HG02610 (cell line): Measurements from ENCODE around the gene KCNA4.
"Not testable (repeated sequence)": the region's sequence is repeated elsewhere in the genome, so short reads cannot be mapped to it uniquely, and the experiment has no call there.

Experiments used
- ATAC-seq: cut with Tn5 transposase; IDR thresholded peaks from one replicate; pipeline ENCODE4 v1.9.1; 2021; ENCODE audit warnings: mild to moderate bottlenecking, moderate library complexity; ENCODE audit not compliant: unreplicated experiment

KCNA4 gene

GRCh38 chr11:30000986-30001750 lies 15.7 kb downstream of the KCNA4 start:
- ATAC-seq, result no peak

GRCh38 chr11:29996016-29996415 lies 20.8 kb downstream of the KCNA4 start:
- peak; percentile 92 for ATAC-seq

GRCh38 chr11:29989174-29989970 lies 27.5 kb downstream of the KCNA4 start:
- no peak for ATAC-seq

- no peak for ATAC-seq
These were observed 31.6 kb downstream of the KCNA4 start for GRCh38 chr11:29985248-29985647.

GRCh38 chr11:29984544-29984943 lies 32.3 kb downstream of the KCNA4 start:
- ATAC-seq, result no peak

- no peak for ATAC-seq
These were observed 38.3 kb downstream of the KCNA4 start for GRCh38 chr11:29978549-29978948.

GRCh38 chr11:29975580-29975979 lies 41.2 kb downstream of the KCNA4 start:
- not testable (repeated sequence) for ATAC-seq

GRCh38 chr11:29963796-29964195 lies 53.0 kb downstream of the KCNA4 start:
- no peak for ATAC-seq

GRCh38 chr11:29963036-29963435 lies 53.8 kb downstream of the KCNA4 start:
- ATAC-seq, result no peak

GRCh38 chr11:29962243-29962642 lies 54.6 kb downstream of the KCNA4 start:
- ATAC-seq, result no peak
